Memory B cell (primary cell): ENCODE data around the gene DAP.
"Not testable (repeated sequence)": the region's sequence is repeated elsewhere in the genome, so short reads cannot be mapped to it uniquely, and the experiment has no call there.

ENCODE experiments used
- ATAC-seq: fragments of 150-1000 bp; cut with Tn5 transposase; 2 replicates; pipeline ENCODE4 v1.10.0; 2021; ENCODE audit warnings: low read depth, mild to moderate bottlenecking, moderate library complexity
- DNase-seq, 2 donors: peaks; one replicate each; pipeline ENCODE4 v3.0.0; 2022; ENCODE audit warnings: low spot score in 2 of 2
- H3K27ac Mint-ChIP-seq: one replicate; pipeline ENCODE4 v1.8.0; 2022; ENCODE audit warnings: mild to moderate bottlenecking, moderate library complexity, mixed read lengths
- H3K27me3 Mint-ChIP-seq: one replicate; pipeline ENCODE4 v1.8.0; 2022; ENCODE audit warnings: mixed read lengths
- H3K36me3 Mint-ChIP-seq: one replicate; pipeline ENCODE4 v1.8.0; 2022; ENCODE audit warnings: mild to moderate bottlenecking, mixed read lengths
- H3K4me1 Mint-ChIP-seq: one replicate; pipeline ENCODE4 v1.8.0; 2022; ENCODE audit warnings: mixed read lengths
- H3K4me3 Mint-ChIP-seq: one replicate; pipeline ENCODE4 v1.8.0; 2022; ENCODE audit warnings: mild to moderate bottlenecking, moderate library complexity, mixed read lengths
- H3K9me3 Mint-ChIP-seq: one replicate; pipeline ENCODE4 v1.8.0; 2022; ENCODE audit warnings: mixed read lengths

The DAP gene

DNA sequence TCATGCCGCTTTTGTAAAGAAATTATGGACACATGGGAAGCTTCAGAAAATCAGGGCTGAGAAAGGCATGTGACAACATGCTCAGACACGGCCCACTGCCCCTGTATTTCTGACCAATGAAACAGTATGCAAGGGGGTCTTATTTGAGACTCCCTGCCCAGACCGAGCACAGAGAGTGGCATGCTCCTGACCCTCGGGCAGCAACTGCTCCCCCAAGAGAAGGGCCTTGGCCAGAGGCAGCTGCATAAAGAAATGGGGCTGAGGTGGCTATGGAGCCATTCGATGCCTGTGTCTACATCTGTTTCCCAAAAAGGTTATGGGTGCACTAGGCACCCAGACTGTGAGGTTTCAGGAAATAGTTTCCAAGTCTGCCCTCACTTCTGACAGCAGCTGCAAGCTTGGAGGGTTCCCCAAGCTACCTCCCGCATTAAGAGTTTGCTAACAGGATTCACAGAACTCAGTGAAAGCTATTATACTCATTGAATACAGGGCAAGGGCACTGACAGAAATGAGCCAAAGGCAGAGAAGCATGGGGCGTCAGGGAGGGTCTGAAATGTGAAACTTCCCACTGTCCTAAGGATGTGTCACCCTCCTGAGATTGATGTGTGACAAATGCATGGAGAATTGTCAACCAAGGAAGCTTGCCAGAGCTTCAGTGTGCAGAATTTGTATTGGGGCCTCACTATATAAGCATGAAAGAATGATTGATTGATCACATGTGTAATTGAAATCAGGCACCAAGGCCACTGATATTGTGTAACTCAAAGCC lies 94.3 kb downstream of the DAP start:
- Mint-ChIP-seq H3K4me1 (no peaks in the 10 kb centered on the region), H3K36me3 (no peaks in the 10 kb centered on the region), H3K27me3 (peaks cover 1% of the 10 kb centered on the region), H3K27ac (no peak overlapping the region), H3K9me3 (no peaks in the 10 kb centered on the region), H3K4me3 (no peak overlapping the region)
- DNase-seq (no peak), ATAC-seq (no peak)

DNA sequence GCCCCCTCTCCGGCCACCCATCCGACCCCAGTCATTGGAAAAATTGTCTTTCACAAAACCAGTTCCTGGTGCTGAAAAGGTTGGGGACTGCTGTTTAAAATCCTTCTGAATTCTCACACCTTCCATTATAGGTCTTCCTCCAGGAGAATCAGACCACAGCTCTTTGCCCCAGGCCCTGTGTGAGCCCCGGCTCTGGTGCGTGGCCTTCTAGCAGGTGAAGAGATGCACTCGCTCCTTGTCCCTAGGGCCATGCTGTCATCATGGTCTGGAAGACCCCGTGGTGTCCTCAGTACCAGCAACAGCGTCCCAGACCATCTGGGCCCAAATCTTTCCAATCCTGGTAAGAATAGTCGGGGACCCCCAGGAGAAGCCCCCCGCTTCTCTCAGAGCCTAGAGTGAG lies 95.2 kb downstream of the DAP start:
- Mint-ChIP-seq H3K27ac (no peak overlapping the region), H3K27me3 (peaks cover 1% of the 10 kb centered on the region), H3K36me3 (no peaks in the 10 kb centered on the region), H3K4me3 (no peak overlapping the region), H3K9me3 (no peaks in the 10 kb centered on the region), H3K4me1 (peaks cover 6% of the 10 kb centered on the region)
- DNase-seq, result no peak
- no peak for ATAC-seq

DNA sequence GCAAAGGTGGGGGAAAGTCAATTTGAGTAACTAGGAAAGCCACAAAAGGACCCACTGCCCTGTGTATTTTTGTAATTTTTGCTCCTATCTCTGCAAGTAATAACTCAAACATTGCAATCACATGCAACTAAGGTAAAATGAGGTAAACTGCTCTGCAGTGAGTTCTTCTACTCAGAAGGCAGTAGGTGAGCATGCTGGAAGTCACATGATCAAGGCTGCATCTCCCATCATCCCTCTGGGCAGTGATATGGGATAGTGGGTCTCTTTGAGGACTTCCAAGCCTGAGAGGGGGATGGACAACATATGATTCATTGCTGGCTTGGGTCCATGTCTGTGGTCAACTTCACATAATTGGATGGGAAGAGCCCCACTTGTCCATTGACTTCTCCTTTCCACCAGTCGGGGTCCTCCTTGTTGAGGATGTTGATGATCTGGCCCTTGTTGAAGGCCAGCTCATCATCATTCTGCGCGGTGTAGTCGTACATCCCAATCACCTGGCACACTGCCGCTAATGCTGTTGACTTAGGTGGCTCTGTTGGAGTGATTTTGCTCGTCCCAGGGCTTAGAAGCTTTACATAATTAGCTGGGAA lies 96.8 kb downstream of the DAP start:
- not testable (repeated sequence) for H3K36me3 Mint-ChIP-seq, H3K27me3 Mint-ChIP-seq, H3K4me1 Mint-ChIP-seq, DNase-seq, H3K9me3 Mint-ChIP-seq, H3K4me3 Mint-ChIP-seq, H3K27ac Mint-ChIP-seq, ATAC-seq

DNA sequence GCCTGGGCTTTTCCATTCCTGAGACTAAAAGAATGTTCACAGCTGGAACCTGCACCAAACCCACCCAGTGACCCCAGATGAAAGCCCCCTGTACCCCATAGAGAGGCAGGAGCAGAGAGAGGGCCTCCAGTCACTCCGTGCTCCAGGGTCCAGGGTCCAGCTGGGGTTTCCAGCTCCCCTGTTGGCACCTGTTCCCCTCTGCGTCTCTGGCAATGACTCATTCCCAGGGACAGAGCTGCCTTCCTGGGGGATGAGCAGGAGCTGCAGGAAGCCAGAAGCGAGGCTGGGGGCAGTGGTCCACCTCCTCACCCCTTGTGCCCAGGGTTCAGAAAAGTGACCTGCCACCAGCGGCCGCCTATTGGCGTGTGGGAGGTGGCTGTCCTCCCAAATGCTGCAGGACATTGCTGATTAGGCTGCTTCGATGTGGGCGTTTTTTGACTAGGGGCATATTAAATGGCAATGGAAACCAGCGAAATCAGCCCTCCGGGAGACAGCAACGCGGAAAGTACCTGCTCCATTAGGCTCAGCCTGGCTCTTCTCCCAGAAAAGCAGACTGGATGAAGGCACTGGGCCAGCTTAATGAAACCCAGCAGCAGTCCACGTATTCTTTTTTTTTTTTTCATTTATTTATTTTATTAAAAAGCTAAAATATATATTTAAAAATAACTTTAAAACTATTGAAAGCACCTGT lies 97.4 kb downstream of the DAP start:
- DNase-seq (no peak), ATAC-seq (no peak)
- H3K27ac Mint-ChIP-seq, result no peak overlapping the region
- peaks cover 6% of the 10 kb centered on the region for H3K4me1 Mint-ChIP-seq
- no peaks in the 10 kb centered on the region for H3K36me3 Mint-ChIP-seq
- H3K9me3 Mint-ChIP-seq, result no peaks in the 10 kb centered on the region
- H3K4me3 Mint-ChIP-seq, result no peak overlapping the region
- H3K27me3 Mint-ChIP-seq, result peaks cover 1% of the 10 kb centered on the region

DNA sequence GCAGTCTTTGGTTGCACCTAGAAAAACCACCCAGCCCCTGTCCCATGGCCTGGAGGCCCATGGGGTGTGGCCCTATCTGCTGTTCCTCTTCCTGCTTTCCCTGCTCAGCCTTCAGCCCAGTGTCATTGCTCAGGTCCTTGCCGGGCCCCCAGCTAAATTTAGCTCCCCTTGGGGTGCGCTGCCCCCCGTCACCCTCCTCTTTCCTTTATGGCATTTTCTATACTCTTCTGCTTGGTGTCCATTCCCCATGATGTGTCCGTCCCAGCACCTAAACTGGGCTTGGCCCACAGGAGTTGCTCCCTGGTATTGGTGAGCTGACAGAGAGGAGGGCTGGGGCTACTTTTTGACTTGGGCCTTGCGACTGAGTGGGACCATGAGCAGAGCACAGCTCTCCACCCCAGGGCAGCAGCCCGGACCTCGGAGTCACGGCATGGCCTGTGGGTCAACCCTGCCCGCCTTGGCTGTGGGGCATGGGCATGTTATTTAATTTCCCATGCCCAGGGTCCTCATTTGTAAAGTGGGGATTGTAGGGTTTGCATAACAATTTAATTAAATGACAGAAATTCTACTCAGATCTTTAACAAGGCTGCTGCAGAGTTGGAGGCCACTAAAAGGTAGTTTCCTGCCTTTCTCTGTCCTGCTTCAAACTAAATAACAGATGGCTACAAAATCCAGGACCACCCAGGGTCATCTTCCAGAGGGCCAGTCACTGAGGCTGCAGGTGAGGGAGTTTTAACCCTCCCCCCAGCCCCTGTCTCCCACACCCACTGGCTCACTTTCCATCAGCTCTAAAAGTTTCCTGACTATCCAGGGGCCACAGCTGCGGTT lies 98.2 kb downstream of the DAP start:
- no peak overlapping the region for H3K4me3 Mint-ChIP-seq
- peaks cover 6% of the 10 kb centered on the region for H3K4me1 Mint-ChIP-seq
- H3K27me3 Mint-ChIP-seq, result peaks cover 1% of the 10 kb centered on the region
- DNase-seq, result no peak
- no peaks in the 10 kb centered on the region for H3K36me3 Mint-ChIP-seq
- ATAC-seq, result no peak
- H3K9me3 Mint-ChIP-seq, result no peaks in the 10 kb centered on the region
- H3K27ac Mint-ChIP-seq, result no peak overlapping the region

DNA sequence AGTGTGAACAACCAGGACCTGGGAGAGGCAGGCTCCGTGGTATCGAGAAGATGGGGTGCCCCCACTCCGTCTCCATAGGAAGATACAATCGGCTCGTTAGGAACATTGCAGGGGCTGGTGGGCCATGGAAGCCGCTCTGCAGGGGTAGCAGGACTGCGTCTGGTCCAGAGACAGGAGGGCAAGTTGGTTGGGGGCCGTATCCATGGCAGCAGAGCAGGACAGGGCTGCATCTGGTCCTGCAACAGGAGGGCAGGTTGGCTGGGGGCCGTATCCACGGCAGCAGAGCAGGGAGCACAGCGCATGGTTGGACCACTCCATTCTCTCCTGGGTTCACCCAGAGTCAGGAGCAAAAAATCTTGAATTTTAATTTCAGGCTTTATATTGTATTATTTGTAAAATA lies 99.0 kb downstream of the DAP start:
- no peak for DNase-seq
- H3K4me1 Mint-ChIP-seq, result peaks cover 6% of the 10 kb centered on the region
- no peak overlapping the region for H3K4me3 Mint-ChIP-seq
- peaks cover 1% of the 10 kb centered on the region for H3K27me3 Mint-ChIP-seq
- no peaks in the 10 kb centered on the region for H3K9me3 Mint-ChIP-seq
- H3K36me3 Mint-ChIP-seq, result no peaks in the 10 kb centered on the region
- ATAC-seq, result no peak
- no peak overlapping the region for H3K27ac Mint-ChIP-seq

DNA sequence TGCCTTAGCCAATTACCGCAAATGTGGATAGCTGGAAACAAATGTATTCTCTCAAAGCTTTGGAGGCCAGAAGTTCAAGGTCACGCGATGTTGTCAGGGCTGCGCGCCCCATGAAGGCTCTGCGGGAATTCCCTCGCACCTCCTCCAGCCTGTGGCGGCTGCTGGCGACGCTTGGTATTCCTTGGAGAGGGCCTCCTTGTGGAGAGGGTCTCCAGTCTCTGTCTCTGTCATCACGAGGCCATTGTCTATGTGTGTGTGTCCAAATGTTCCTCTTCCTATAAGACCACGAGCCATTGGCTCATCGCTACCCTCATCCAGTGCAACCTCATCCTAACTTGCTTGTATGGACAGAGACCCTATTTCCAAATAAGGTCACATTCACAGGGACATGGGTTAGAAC lies 99.6 kb downstream of the DAP start:
- Mint-ChIP-seq H3K9me3 (no peaks in the 10 kb centered on the region), H3K36me3 (no peaks in the 10 kb centered on the region), H3K27ac (no peak overlapping the region), H3K27me3 (peaks cover 1% of the 10 kb centered on the region), H3K4me1 (peaks cover 6% of the 10 kb centered on the region), H3K4me3 (no peak overlapping the region)
- ATAC-seq, result no peak
- DNase-seq, result no peak

DNA sequence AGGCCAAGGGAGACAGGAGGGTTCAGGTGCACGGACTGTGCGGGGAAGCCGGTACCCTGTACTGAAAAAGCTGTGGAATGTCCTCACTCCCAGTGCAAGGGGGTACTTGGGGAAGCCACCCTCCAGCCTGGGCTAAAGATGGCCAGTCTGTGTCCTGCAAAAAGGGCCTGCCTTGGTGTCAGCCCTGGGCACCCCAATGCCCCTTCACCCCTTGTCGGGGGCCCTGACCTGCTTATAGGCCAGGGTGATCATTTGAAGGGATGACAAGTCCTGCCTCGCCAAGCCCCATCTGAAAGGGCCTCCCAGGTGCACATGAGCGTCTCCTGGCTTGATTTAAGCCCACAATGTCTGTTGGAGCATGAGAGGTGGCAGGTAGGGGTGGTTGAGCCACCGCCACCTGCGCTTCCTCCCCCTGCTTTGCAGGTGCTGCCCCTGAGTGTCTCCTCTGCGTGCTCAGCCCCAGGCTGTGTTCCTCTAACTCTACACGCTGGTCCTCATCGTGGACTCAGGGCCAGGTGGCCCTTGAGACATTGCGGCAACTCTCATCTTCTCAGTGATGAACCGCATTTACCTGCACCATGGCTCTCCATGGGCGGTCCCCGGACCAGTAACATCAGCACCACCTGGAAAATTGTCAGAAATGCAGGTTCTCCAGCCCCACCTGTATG lies 100.2 kb downstream of the DAP start:
- ATAC-seq, result peak; percentile 35
- peaks cover 1% of the 10 kb centered on the region for H3K27me3 Mint-ChIP-seq
- H3K4me1 Mint-ChIP-seq, result peaks cover 6% of the 10 kb centered on the region
- no peak overlapping the region for H3K4me3 Mint-ChIP-seq
- no peaks in the 10 kb centered on the region for H3K9me3 Mint-ChIP-seq
- H3K27ac Mint-ChIP-seq, result no peak overlapping the region
- no peak for DNase-seq
- H3K36me3 Mint-ChIP-seq, result no peaks in the 10 kb centered on the region

DNA sequence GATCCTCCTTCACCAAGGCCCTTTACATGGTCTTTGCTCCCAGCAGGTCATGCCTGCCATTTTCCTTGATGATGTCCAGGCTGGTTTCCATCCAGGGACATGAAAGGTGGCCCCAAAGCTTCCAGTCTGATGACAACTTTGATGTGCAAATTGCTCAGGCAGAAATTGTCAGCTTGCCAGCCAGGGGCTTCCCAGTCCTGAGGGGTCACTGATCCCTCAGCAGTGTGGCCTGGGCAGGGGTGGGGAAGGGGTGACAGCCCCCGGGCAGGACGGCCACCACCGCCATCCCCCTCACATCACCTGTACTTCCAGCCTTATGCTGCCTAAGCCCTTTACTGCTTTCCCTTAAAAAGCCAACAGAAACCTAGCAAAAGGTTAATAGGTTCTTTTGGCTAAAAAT lies 100.9 kb downstream of the DAP start:
- H3K36me3 Mint-ChIP-seq, result no peaks in the 10 kb centered on the region
- H3K4me3 Mint-ChIP-seq, result no peak overlapping the region
- no peaks in the 10 kb centered on the region for H3K9me3 Mint-ChIP-seq
- peaks cover 8% of the 10 kb centered on the region for H3K4me1 Mint-ChIP-seq
- DNase-seq (no peak), ATAC-seq (no peak)
- H3K27ac Mint-ChIP-seq, result no peak overlapping the region
- H3K27me3 Mint-ChIP-seq, result peaks cover 1% of the 10 kb centered on the region

DNA sequence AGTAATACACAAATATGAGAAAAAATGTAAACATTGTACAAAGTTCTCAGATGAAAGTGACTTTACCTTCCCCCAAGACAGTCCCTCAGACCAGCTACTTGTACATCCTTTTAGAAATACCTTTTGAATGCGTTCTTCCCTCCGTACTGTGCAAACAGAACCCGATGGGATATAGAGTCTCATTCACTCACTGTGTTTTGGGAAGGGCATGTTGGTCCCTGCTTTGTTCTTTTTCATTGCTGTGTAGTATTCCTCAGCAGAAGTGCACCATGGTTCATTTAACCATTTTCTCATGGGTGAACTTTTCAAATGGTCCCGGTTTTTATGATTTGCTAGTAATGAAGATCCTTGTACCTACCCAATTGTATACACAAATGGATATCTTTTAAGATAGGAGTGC lies 102.8 kb downstream of the DAP start:
- Mint-ChIP-seq H3K9me3 (no peaks in the 10 kb centered on the region), H3K27me3 (no peaks in the 10 kb centered on the region), H3K4me1 (peaks cover 11% of the 10 kb centered on the region), H3K27ac (no peak overlapping the region), H3K36me3 (peaks cover 3% of the 10 kb centered on the region), H3K4me3 (no peak overlapping the region)
- ATAC-seq (no peak), DNase-seq (no peak)

DNA sequence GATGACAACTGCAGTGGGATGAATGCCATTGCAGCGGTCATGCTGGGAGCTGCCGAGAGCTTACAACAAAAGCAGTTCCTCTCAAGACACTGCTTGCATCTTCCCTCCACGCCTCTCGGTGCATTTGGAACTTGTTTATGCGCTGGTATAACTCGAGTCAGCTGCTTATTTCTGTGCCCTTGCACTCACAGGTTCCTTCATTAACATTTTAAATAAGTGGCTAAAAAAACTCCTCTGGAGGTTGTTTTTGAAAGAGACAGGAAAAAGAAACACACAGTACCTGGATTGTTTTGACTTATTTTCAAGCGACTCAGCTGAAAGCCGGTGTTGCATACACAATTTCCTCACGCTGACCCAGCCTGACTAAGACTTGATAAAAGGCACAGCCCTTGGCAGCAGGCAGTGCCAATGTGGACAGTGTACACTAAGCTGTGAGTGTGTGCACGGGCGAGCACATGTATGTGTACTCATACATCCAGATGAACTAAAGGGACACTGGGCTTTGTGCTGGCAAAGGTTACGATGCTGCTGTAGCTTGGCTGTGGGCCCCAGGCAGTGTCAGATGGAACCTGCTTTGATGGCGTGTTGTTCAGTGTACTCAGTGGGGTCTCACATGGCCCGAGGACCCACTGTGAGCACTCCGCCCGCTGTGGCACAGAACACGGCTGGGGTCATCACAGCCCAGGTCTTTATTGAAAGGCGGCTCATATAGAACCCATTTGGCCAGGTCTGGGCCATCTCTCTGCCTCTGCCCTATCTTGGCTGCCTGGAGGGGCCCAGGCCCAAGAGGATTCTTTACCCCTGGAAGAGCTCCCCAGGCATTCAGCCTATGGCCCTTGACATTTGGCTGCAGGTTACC lies 104.8 kb downstream of the DAP start:
- DNase-seq (no peak), ATAC-seq (no peak)
- Mint-ChIP-seq H3K27ac (peak overlapping the region; percentile 41), H3K36me3 (peaks cover 5% of the 10 kb centered on the region), H3K27me3 (no peaks in the 10 kb centered on the region), H3K4me3 (no peak overlapping the region), H3K9me3 (no peaks in the 10 kb centered on the region), H3K4me1 (peaks cover 8% of the 10 kb centered on the region)

DNA sequence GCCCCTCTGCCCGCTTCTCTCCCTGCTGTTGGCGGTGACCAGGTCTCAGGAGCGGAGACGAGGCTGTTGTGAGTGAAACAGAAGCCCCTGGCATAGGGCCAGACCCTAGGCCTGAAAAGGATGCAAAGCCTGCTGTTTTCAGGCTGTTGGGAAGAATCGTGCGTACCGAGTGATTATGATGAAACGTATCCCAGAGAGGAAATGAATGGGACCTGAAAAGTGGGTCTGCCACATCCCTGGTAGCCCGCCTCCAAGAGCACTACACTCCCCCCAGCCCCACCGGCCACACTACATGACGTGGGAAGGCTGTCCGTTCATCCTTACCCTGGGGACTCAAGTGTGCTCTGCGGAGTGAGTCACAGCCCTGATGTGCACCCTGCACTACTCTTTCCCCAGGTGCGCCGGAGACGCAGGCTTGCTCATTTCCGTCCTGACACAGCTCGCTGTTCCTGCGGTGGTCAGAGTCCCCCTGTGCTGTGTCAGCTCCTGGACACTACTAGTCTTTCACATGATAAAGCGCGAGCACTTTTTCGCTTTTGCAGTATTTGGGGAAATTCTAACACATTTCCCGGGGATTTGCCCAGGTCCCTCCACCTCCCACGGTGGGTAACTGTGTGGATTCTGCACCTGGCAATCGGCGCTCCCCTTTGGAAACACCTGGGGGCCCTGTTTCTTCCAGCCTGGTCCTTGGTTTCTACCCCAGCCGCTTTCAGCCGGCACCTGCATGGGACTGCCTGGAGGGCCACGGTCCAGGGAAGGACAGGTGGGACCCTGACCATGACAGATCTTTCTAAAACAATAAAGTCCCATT lies 105.7 kb downstream of the DAP start:
- peak overlapping the region; percentile 41 for H3K27ac Mint-ChIP-seq
- H3K9me3 Mint-ChIP-seq, result no peaks in the 10 kb centered on the region
- H3K4me3 Mint-ChIP-seq, result no peak overlapping the region
- ATAC-seq (peak; percentile 74), DNase-seq (no peak)
- H3K27me3 Mint-ChIP-seq, result no peaks in the 10 kb centered on the region
- peaks cover 11% of the 10 kb centered on the region for H3K36me3 Mint-ChIP-seq
- peaks cover 5% of the 10 kb centered on the region for H3K4me1 Mint-ChIP-seq
